Measurements from ENCODE around the gene NOLC1. TPM values are rescaled to one million over a fixed set of nuclear protein-coding genes. Genes with fewer than 3 reads are reported as not detected.

NOLC1 gene
- total and polyA plus RNA-seq, 2 donors (not counting 1 experiment from before 2014, with no cell fraction given): 32.9 to 45.0 TPM

DNA sequence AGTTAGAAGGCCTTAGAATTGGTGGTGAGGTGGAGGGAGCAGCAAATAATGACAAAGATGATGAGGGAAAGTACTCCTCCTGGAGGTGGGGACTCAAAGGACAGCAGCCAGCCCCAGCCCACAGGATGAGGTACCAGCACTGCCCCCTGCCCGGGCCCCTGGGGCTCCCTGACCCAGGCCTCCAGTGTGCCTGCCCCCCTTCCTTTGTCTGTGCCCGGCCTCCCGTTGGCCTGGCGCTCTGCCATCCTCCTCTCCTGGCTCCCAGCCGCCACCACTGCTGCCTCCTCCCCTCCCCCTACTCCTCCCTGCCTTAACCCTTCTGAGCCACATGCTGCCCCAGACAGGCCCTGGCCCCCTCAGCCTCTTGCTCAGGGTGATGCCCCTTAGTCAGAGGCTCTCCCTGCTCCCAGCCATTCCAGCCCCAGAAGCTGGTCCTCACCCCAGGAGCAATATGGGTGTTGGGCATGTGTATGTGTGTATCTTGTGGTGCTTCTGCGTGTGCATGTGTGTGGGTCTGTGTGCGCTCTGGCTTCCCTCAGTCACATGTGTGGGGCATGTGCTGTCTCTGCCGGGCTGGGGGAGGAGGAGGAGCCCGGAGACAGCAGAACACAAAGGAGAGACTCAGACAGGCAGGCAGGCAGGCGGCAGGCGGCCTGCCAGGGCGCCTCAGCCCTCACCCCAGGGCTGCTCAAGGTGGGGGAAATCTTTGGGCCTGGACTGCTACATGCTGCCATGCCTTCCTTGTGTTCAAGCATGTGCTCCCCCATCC lies 34.6 kb upstream of the NOLC1 start:
- Histone ChIP-seq H2AFZ (ENCODE audit: insufficient read depth, low read depth, low read length, poor library complexity, severe bottlenecking) (peak overlapping the region; percentile 1), H3K27me3 (replicated peaks in 1 of 4; ENCODE audit: control extremely low read depth in 1 of 4, control insufficient read depth in 3 of 4, insufficient read depth in 4 of 4, low read length in 3 of 4) (no peaks in the 10 kb centered on the region), H3K36me3 (replicated peaks in 1 of 2; ENCODE audit: control extremely low read depth in 1 of 2, control insufficient read depth in 1 of 2, extremely low read depth in 1 of 2, insufficient read depth in 2 of 2, low read length in 1 of 2) (no peaks in the 10 kb centered on the region), H3K4me1 (ENCODE audit: control insufficient read depth in 2 of 2, insufficient read depth in 2 of 2, low read length in 2 of 2) (peaks cover 66 to 78% of the 10 kb centered on the region in 2 donors), H3K9me3 (ENCODE audit: control extremely low read depth in 1 of 3, control insufficient read depth in 2 of 3, insufficient read depth in 1 of 3, low read length in 2 of 3) (no peaks in the 10 kb centered on the region), H4K20me1 (ENCODE audit: control insufficient read depth, insufficient read depth, low read length, poor library complexity, severe bottlenecking) (peaks cover 36% of the 10 kb centered on the region), H3K4me2 (replicated peaks; ENCODE audit: low read depth, low read length, poor library complexity, severe bottlenecking) (peak overlapping the region; percentile 93), H3K27ac (ENCODE audit: low read length in 2 of 2) (peak overlapping the region; percentile 87 to 94), H3K4me3 (ENCODE audit: control extremely low read depth in 1 of 5, extremely low read depth in 1 of 5, insufficient read depth in 1 of 5, low read depth in 2 of 5, low read length in 4 of 5) (peak overlapping the region in 3 of 5 experiments; percentile 12 to 91 (median 21)), H3K79me2 (ENCODE audit: control insufficient read depth, insufficient read depth, low read length) (peaks cover 84% of the 10 kb centered on the region), H3K9ac (ENCODE audit: low read length) (peak overlapping the region; percentile 94)
- H3K27me3 Mint-ChIP-seq: no peaks in the 10 kb centered on the region
- ChIA-PET CTCF (interaction anchor here (1.1 to 1.7 kb wide), 7 partner anchors 14 to 278 kb away, joined by 3 to 14 read pairs (median 5); partner anchors contain the start of genes ARMH3 and PPRC1), POLR2A (interaction anchor here (0.5 to 0.6 kb wide), 2 partner anchors 278 to 693 kb away, joined by 4 to 6 read pairs; no protein-coding TSS in a partner anchor)
- intact Hi-C loops (cut with micrococcal nuclease): loop anchor here (2.0 to 5.0 kb wide), 2 partner anchors 275 to 527 kb away; partner anchors contain the start of genes KCNIP2 and TRIM8
- peaks cover 73% of the 10 kb centered on the region for H3K4me1 Mint-ChIP-seq
- no peaks in the 10 kb centered on the region for H3K9me3 Mint-ChIP-seq (ENCODE audit: insufficient read depth)
- peak overlapping the region; percentile 91 for H3K27ac Mint-ChIP-seq
- no peak for TF ChIP-seq EZH2 (IDR thresholded peaks at IDR 0.05; ENCODE audit: borderline replicate concordance, insufficient read depth, low read depth, low read length, poor library complexity, severe bottlenecking)
- TF ChIP-seq, protein P1, sequence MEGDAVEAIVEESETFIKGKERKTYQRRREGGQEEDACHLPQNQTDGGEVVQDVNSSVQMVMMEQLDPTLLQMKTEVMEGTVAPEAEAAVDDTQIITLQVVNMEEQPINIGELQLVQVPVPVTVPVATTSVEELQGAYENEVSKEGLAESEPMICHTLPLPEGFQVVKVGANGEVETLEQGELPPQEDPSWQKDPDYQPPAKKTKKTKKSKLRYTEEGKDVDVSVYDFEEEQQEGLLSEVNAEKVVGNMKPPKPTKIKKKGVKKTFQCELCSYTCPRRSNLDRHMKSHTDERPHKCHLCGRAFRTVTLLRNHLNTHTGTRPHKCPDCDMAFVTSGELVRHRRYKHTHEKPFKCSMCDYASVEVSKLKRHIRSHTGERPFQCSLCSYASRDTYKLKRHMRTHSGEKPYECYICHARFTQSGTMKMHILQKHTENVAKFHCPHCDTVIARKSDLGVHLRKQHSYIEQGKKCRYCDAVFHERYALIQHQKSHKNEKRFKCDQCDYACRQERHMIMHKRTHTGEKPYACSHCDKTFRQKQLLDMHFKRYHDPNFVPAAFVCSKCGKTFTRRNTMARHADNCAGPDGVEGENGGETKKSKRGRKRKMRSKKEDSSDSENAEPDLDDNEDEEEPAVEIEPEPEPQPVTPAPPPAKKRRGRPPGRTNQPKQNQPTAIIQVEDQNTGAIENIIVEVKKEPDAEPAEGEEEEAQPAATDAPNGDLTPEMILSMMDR (IDR thresholded peaks at IDR 0.05): no peak
- peak overlapping the region; percentile 93 for H3K4me3 Mint-ChIP-seq
- DNase-seq (peak; percentile 71), ATAC-seq (ENCODE audit: low read depth) (no peak)
- WGBS (ENCODE audit: insufficient coverage): 11% methylated on average over 12 of the region's 12 CpGs
